ENCODE measurements around the gene TMUB2. TPM values are rescaled to one million over a fixed set of nuclear protein-coding genes. Genes with fewer than 3 reads are reported as not detected.

Gene TMUB2
- total RNA-seq, 6 donors from 2014 or later: 28.5 to 46.1 (median 34.9) TPM

DNA sequence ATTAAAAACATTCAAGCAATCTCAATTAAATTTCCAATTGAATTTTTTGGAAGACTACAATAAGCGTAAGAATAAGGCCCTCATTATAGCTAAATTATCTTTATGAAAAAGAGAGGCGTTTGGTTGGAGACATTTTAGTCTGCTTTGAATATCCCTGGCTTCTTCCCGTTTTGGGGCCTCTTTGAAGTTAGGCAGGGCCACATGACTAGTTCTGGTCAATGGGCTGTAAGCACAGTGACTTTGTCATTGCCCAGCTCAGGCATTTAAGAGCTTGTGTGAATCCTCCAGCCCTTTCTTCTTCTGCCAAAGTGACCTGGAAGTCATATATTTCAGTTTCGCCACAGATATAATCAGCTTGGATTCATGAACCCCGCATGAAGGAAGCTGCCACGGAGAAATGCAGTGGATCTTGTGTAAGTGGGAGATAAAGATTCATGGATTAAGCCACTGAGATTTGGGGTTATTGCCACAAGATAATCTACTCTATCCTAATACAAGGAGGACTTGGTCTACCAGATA lies 54.4 kb downstream of the TMUB2 start:
- ATAC-seq (ENCODE audit: low FRiP score in 2 of 2): no peak
- Histone ChIP-seq H3K4me1 (peaks cover 0 to 6% (median 5%) of the 10 kb centered on the region in 4 donors), H3K36me3 (no peaks in the 10 kb centered on the region), H3K27ac (no peak overlapping the region), H3K9me3 (no peaks in the 10 kb centered on the region), H3K4me3 (no peak overlapping the region), H3K27me3 (no peaks in the 10 kb centered on the region)
- TF ChIP-seq POLR2A (IDR thresholded peaks at IDR 0.05): no peak
- no peak for TF ChIP-seq CTCF (IDR thresholded peaks at IDR 0.05)
- no peak for TF ChIP-seq POLR2AphosphoS5 (IDR thresholded peaks at IDR 0.05)
- TF ChIP-seq EP300 (IDR thresholded peaks at IDR 0.05): no peak
- WGBS, 2 donors: 71 to 79% methylated on average over 6 of the region's 6 CpGs
- no peak for DNase-seq

Small RNA genes within 50 kb of the gene (small RNA-seq; reads per million reads assigned to genes)
- gene MIR6782: 0 reads per million in 4 donors

Other genes starting within 250 kb of the TMUB2 start
- not detected for gene PPY, start 244.5 kb upstream of the TMUB2 start, total RNA-seq
- under 1 TPM in 1 of 6 donors, not detected in 5; 0.60 TPM for gene PYY, start 233.0 kb upstream of the TMUB2 start, total RNA-seq
- gene NAGS, start 182.3 kb upstream of the TMUB2 start, total RNA-seq: 10 to 100 TPM in 1 of 6 donors, 1 to 10 TPM in 5; 4.3 to 12.4 (median 7.0) TPM
- 10 to 100 TPM; 10.5 to 36.9 (median 29.1) TPM for gene TMEM101, start 172.0 kb upstream of the TMUB2 start, total RNA-seq
- gene LSM12, start 120.3 kb upstream of the TMUB2 start, total RNA-seq: 10 to 100 TPM; 14.8 to 38.3 (median 33.6) TPM
- 10 to 100 TPM; 16.8 to 63.0 (median 33.8) TPM for gene G6PC3, start 116.2 kb upstream of the TMUB2 start, total RNA-seq
- 100 to 1,000 TPM in 2 of 6 donors, 10 to 100 TPM in 4; 59.9 to 138 (median 64.9) TPM for gene HDAC5, start 63.3 kb upstream of the TMUB2 start, total RNA-seq
- 1 to 10 TPM in 4 of 6 donors, under 1 TPM in 2; 0.89 to 1.4 (median 1.0) TPM for gene HROB, start 45.0 kb upstream of the TMUB2 start, total RNA-seq
- under 1 TPM in 1 of 6 donors, not detected in 5; 0.11 TPM for gene ASB16, start 16.3 kb upstream of the TMUB2 start, total RNA-seq
- 10 to 100 TPM; 41.4 to 79.0 (median 46.9) TPM for gene ATXN7L3, start 12.9 kb downstream of the TMUB2 start, total RNA-seq
- 10 to 100 TPM; 41.2 to 94.3 (median 67.6) TPM for gene UBTF, start 32.7 kb downstream of the TMUB2 start, total RNA-seq
- 1 to 10 TPM in 3 of 6 donors, under 1 TPM in 2, not detected in 1; 0.46 to 6.3 (median 1.0) TPM for gene SLC4A1, start 81.2 kb downstream of the TMUB2 start, total RNA-seq
- gene RUNDC3A, start 121.6 kb downstream of the TMUB2 start, total RNA-seq: 1 to 10 TPM in 2 of 6 donors, under 1 TPM in 1, not detected in 3; 0.13 to 2.6 (median 1.0) TPM
- gene SLC25A39, start 137.9 kb downstream of the TMUB2 start, total RNA-seq: 100 to 1,000 TPM in 3 of 6 donors, 10 to 100 TPM in 3; 56.8 to 144 (median 98.6) TPM
- 1,000 to 10,000 TPM in 4 of 6 donors, 100 to 1,000 TPM in 2; 439 to 1,887 (median 1,220) TPM for gene GRN, start 158.3 kb downstream of the TMUB2 start, total RNA-seq
- gene FAM171A2, start 176.9 kb downstream of the TMUB2 start, total RNA-seq: 1 to 10 TPM in 2 of 6 donors, under 1 TPM in 3, not detected in 1; 0.61 to 4.6 (median 0.98) TPM
- 10 to 100 TPM in 3 of 6 donors, 1 to 10 TPM in 3; 3.0 to 18.1 (median 7.5) TPM for gene ITGA2B, start 202.7 kb downstream of the TMUB2 start, total RNA-seq

All from upper lobe of left lung (tissue), 6 donors.